HG03378 (cell line): ENCODE measurements around the gene PLPP2.

Experiments
- ATAC-seq: cut with Tn5 transposase; IDR thresholded peaks from one replicate; pipeline ENCODE4 v1.9.1; 2021; ENCODE audit warnings: mild to moderate bottlenecking, moderate library complexity; ENCODE audit not compliant: unreplicated experiment

PLPP2 gene

DNA sequence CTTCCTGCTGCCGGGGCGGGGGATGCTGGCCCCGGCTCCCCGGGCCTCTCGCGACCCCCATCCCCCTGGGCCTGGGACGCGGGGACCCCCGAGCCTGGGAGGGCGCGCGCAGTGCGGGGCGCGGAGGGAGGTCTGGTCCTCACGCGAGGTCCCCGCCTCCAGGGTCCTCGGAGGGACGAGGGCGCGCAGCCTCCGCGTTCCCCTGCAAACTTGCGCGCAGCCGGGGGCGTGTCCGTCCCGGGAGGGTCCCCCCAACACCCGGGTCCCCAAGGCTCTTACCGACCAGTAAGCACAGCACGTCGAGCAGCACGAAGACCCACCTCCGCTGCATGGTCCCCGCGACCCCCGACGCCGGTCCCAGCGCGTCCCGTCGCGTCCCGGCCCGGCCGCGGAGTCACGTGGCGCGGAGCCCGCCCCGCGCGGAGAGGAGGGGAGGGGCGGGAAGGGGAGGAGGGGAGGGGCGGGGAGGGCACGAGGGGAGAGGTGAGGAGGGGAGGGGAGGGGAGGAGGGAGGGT lies at the start of gene PLPP2:
Gene PLPP2 (minus strand): TSS at position 398 of the 516 bp plus-strand sequence. CDS start 67 bp downstream, at position 331.
- no peak for ATAC-seq

DNA sequence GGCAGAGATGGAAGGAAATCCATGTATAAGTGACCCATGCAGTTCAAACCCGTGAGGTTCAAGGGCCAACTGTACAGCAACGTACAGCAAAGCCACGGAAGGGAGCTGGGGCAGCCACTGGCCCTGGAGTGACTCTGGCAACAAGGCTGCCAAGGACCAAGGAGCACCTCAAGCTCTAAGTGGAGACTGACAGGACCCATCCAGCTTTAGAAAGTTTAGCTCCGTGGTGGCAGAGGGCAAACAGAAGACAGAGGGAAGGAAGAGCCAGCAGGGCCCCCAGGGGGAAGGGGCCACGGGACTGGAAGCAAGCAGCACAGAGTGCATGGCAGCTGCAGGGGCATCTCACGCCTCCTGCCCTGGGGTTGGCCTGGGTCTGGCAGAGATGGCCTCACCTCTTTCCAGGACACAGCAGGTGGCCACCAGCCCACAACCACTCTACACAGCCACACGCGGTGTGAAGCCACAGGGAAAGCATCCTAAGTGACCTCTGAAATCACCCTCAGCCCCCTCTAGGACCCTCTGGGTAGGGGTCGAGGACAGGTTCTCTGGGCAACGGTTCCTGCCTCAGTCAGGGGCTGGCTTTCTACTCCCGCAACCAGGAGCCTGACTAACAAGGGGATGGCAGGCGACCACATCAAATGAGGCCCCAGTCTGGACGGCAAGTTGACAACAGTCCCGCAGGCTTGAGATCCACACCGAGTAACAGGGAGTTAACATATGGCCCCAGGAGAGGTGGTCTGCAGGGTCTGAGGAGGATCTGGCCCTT lies 49.6 kb upstream of the PLPP2 start:
- ATAC-seq, result no peak

DNA sequence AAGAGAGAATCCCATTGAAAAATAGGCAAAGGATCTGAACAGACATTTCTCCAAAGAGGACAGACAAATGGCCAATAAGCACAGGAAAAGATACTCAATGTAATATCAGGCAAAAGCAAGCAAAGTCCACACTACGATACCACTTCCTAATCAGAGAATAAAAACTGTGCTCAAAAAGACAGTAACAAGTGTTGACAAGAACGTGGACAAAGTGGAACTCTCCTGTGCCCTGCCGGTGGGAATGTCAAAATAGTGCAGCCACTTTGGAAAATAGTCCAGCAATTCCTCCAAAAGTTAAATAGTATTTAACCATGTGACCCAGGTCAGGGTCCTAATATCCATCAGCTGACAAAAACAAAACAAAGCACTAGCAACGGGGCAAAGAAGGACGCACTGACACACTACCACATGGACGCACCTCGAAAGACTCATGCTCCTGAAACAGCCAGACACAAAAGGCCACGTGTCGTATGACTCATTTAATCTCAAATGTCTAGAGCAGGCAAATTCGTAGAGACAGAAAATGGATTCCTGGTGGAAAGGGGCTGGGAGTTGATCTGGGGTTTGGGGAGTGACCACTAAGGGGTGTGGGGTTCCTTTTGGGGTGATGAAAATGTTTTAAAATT lies 48.2 kb upstream of the PLPP2 start:
- no peak for ATAC-seq

DNA sequence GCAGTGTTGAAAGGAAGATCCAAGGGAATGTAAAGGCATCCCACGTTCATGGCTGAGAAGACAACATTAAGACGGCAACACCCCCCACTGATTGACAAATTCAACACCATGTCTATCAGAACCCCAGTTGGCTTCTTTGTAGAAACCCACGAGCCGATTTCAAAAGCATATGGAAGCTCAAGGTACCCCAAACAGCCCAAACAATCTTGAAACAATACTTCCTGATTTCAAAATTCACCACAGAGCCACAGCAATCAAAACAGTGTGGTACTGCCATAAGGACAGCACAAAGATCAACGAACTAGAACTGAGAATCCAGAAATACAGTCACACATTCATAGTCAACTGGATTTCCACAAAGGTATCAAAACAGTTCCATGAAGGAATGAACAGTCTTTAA lies 47.2 kb upstream of the PLPP2 start:
- ATAC-seq, result no peak

DNA sequence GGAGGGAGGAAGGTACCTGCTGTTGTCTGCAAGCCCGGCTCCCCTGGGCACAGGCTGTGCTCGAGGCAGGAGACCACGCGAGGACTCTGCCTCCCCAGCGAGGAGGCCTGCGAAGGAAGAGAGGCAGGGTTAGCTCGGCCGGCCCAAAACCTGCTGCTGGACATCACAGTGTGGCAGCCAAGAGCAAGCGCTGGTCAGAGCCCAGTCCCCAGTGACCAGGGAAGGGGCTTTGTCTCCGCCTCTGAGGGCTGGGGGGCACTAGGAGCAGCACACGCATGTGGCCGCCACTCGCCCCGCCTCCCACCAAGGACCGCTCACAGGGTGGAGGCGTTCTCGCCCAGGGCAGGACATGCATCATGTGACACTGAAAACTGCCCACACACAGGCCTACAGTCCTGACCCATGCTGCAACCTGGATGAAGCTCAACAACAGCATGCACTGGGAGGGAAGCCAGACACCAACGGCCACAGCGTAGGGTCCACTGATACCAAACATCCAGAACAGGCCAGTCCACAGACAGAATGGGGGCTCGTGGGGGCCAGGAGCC lies 44.9 kb upstream of the PLPP2 start:
- no peak for ATAC-seq

DNA sequence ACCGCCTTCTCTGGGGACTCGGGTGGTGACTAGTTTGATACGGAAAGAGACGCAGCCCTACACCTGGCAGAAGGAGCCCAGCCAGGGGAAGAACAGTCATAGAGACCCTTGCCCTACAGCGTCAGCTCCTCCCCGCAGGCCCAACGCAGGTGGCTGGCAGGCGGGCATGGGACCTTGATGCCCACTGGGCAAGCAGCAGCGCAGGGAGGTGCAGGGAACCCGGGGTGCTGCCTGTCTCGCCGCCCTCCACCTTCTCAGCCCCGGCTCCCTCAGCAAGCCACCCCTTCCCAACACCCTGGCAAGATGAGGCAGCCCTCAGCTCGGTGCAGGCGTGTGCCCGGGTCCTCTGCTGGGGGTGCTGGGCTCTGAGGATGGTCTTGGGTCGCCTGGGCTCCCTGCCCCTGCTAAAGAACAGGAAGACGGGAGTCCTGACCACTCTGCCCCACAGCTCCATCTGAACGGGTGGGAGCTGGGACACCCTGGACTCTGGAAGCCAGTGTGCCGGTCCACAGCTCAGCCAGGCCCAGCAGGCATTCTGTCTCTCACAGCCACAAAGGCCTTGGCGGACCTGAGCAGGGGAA lies 44.4 kb upstream of the PLPP2 start:
- no peak for ATAC-seq

DNA sequence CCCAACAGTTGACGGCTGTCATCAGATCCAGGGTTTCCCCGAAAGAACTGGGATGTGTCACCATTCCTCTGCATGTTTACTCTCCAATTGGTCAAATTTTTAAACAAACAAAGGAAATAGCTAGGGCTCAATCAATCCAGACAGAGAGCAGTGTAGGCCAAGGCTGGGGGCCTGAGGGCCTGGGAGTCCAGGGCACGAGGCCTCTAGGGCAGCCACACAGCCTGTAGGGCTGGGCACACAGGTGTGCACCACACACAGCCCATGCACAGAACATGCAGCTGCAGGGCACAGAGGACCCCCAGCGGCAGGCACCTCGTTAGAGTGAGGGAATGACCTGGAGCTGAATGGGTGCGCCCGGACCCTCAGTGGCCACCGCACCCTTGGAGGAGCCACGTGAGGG lies 43.9 kb upstream of the PLPP2 start:
- no peak for ATAC-seq

DNA sequence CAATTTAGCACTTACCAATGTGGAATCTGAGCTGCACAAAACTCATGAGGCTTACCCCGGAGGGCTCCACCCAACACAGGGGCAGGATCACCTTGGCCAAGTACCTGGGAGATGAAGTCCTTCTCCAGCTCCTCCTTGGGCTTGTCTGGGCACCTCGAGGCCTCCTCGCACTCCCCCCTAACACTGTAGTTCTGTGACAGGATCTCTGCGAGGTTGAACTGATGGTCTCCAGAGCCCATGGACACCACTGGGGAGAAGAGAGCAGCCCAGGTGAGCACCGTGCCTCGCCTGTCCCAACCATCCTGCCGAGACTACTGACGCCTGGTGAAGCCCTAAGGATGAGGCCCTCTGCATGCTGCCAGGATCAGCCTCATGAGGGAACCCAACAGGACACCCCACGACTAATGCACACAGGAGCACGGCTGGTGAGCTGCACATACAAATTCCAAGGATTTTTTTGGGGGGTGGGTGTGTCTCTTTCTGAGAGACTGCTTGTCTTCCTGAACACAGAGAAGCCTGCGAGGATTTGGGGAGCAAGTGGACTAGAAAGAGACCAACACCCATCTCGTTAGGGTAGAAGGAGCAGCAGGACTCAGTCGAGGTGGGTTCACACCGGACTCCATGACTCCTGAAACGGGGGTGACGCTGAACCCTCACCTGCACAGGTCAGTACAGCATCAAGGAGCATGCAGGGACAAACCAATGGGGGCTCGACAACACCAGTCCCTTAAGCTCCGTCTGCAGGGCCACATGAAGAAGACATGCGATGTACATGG lies 43.3 kb upstream of the PLPP2 start:
- no peak for ATAC-seq

DNA sequence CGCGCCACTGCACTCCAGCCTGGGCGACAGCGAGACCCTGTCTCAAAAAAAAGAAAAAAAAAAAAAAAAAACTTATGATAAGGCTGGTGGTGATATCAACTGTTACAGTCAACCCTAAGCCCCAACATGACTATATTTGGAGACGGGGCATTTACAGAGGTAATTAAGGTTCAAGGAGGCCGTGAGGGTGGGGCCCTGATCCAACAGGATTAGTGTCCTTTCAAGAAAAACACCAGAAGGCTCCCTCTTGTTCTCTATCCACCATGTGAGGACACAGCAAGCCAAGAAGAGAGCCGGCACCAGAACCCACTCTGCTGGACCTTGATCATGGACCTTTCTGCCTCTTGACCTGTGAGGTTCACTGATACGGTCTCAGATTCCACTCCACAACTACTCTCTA lies 39.3 kb upstream of the PLPP2 start:
- ATAC-seq, result no peak

DNA sequence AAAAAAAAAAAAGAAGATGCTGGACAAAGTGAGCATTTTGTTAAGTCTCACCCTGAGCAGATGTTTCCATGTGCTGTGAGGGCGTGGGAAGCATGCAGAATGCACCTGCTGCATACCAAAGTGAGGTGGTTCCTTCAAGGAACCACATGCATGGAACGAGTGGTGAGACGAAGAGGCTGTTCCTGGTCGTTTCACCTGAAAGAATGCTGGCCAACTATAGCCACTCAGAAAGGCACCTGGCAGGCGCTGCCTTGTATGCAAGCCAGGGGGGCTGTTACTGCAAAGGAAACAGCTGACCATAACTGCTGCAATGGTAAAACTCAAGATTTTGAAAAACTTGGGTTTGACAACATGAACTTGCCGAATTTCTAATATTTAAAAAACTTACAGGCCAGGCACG lies 38.7 kb upstream of the PLPP2 start:
- ATAC-seq, result no peak

DNA sequence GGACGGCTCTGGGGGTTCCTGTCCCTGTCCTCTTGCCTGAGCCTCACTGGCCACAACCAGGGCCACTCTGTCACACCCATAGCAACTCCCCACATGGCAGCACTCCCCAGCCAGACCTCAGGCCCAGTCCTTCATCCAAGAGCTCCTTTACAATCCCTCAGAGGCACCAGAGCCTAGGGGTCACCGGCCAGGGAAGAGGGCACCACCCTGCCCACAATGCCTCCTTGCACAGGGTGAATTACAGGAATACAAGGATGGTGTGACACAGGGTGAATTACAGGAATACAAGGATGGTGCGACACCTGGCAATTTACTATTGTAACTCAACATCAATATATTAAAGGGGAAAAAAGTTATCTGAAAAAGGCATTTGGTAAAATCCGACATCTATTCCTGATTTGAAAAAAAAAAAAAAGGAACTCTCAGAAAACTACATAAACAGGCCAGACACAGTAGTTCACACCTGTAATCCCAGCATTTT lies 36.9 kb upstream of the PLPP2 start:
- ATAC-seq, result no peak

DNA sequence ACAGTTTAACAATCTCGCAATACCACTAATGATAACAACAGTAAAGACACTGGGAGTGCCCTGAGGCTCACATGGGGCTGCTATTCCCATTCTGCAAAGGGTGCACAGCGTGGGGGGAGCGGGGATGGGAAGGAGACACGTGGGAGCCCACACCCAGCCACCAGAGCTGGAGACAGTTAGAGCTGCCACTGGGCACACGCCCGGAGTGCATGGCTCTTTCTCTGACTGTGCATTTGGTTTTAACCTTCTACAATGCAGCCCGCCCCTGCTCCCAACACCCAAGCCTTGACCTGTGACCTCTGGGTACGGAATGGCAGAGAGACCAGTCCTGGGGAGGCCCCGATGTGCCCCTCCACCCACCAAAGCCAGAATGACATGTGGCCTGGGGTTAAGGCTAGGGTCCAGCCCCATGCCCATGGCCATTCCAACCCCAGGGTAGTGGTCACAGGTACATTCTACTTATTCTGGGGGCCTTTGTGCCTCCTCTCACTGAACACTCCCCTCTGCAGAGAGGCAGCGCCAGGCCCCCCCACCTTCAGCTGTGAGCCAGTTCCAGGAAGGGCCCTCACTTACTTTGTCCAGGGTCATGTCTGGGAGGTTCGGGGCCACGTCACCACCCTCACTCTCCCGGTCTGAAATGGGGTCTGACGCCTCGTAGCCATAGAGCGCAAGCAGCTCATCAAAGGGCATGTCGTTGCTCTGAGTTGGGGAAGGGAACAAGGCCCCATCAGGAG lies 36.3 kb upstream of the PLPP2 start:
- no peak for ATAC-seq

DNA sequence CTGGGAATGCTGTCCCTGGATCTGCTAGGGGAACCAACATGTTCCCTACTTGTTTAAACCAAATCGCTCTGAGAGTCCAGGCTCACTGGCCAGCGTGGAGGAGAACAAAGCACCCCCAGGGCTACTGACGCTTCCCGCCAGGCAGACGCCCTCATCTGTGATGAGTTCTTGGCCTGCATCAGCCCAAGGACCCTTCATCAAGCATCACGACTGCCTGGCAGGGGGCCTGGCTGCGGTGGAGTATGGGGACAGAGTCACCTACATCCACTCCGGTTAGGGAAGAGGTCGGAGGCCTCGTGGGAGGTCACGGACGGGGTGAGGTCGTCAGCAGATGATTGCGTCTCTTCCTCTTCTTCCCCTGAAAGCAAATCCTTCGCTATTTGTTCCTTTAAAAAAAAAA lies 35.7 kb upstream of the PLPP2 start:
- ATAC-seq, result no peak

DNA sequence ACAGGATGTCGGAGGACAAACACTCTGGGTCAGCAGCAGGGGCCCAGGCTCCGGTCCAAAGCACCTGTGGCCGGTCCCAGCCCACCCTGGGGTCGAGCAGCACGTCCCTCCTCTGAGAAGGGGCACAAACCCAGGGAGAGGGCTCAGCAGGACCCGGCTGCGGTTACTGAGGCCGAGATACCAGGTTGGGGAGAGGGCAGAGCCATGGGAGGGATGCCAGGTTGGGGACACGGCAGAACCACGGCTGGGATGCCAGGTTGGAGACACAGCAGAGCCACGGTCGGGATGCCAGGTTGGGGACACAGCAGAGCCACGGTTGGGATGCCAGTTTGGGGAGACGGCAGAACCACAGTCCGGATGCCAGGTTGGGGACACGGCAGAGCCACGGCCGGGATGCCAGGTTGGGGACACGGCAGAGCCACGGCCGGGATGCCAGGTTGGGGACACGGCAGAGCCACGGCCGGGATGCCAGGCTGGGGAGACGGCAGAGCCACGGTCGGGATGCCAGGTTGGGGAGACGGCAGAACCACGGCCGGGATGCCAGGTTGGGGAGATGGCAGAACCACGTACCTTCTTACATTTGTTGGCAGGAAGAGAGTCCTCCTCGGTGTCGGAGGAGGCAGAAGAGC lies 34.8 kb upstream of the PLPP2 start:
- ATAC-seq, result no peak

DNA sequence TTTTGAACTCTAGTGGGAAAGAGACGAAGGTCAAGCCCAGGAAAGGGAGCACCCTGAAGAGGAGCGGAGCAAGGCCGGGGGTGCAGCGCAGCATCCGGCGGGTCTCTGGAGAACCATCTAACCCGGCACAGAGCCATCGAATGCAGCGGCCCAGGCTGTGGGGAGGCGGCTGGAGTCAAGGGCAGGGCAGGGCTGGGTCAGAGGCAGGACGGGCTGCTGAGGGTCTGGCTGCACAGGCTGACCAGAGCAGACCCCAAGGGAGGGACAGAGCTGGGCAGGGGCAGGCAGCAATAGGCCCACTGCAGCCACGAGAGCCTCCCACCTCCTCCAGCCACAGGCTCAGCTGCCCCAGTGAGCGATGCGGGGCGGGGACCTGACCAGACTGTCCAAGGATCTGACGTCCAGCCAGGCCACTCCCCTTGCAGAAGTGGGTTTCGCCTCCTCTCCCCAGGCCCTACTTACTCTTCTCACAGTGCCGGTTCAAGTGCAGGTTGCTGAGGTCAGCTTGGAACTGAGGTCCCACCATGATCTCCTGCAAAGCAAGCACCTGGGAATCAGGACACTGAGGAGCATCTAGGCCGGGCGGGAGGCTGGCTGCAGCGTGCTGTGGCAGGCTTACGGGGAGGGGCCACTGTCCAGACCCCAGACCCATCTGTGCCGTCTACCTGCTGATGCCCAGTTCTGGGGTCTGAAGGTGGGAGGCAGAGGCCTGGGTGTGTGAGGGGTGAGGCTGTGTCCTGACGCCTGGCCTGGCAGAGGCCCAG lies 34.2 kb upstream of the PLPP2 start:
- no peak for ATAC-seq

DNA sequence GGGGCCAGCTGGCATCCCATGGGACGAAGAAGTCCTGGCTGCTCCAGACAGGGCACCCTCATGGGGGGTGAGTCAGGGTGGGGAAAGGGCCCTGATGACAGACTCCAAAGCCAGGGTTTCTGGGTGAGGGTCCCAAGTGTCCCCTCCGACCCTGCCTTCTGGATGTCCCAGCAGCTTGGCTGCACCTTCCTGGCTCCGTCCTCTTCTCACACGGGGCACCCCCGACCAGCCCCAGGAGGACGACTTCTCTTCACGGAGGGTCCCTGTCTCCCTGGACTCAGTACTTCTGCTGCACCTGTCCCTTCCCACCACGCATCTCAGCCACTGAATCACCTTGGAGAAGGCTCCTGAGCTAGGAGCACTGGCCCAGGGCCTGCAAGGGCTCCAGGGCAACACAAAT lies 33.5 kb upstream of the PLPP2 start:
- no peak for ATAC-seq

DNA sequence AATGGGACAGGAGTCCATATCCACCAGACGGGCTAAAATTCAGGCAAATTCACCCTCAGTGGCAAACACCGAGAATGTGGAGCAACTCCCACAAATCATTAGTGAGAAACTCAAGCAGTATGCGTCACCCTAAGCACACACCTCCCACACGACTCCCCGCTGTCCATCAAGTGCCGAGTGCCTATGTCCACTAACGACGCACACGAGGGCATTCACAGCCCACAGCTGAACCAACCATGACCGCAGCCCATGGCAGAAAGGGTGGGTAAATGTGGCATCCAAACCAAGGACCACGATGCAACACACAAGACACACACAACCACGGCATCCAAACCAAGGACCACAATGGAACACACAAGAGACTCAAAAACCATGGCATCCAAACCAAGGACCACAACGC lies 31.4 kb upstream of the PLPP2 start:
- no peak for ATAC-seq

DNA sequence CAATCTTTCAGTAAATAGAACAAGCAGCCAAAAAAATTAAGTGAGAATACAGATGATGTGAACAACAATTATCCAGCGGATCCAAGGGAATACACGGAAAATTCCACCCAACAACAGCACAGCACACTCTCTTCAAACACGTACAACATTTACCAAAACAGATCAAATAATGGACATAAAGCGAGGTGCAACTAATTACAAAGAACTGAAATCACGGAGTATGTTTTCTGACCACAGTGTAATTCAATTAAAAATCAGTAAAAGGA lies 27.2 kb upstream of the PLPP2 start:
- ATAC-seq, result no peak
